NT2/D1 (cell line): ENCODE results near the gene GPR37L1.

Source experiments
- SUZ12 ChIP-seq: IDR thresholded peaks from 2 replicates; pipeline ENCODE4 v1.6.1; 2011; ENCODE audit not compliant: insufficient read length, insufficient read depth; ENCODE audit errors: extremely low read depth
- YY1 ChIP-seq: IDR thresholded peaks from 2 replicates; pipeline ENCODE4 v1.6.1; 2011; ENCODE audit not compliant: insufficient read length, insufficient read depth
- ZNF274 ChIP-seq: IDR thresholded peaks from 2 replicates; pipeline ENCODE4 v1.6.1; 2011; ENCODE audit warnings: mild to moderate bottlenecking, low read depth, low read length

GRCh38 chr1:202159534-202160371, 37.0 kb downstream of the GPR37L1 start:
- TF ChIP-seq YY1 (no peak), ZNF274 (no peak), SUZ12 (no peak)
